CD4-positive, CD25-positive, alpha-beta regulatory T cell (primary cell): ENCODE measurements around the gene TTYH3. TPM values are rescaled to one million over a fixed set of nuclear protein-coding genes. Genes with fewer than 3 reads are reported as not detected.

Experiments
- ATAC-seq, 2 donors: fragments of 150-1000 bp; cut with Tn5 transposase; one replicate each; pipeline ENCODE4 v1.10.0; 2021; ENCODE audit warnings: low read depth in 2 of 2, moderate number of reproducible peaks in 2 of 2, moderate library complexity in 1 of 2
- DNase-seq, 3 donors: peaks; one replicate each; pipeline versions ENCODE4 v3.0.0 to v3.0.0-alpha.2; 2012 to 2022; ENCODE audit warnings: mixed read lengths in 1 of 3
- H3K27ac ChIP-seq: one replicate; pipeline ENCODE4 v1.7.0; 2013; ENCODE audit warnings: mild to moderate bottlenecking, low read length; ENCODE audit not compliant: insufficient read depth, poor library complexity, severe bottlenecking
- H3K27me3 ChIP-seq: one replicate; pipeline ENCODE4 v1.7.0; 2013; ENCODE audit warnings: low read length; ENCODE audit not compliant: control insufficient read depth, insufficient read depth
- H3K36me3 ChIP-seq: one replicate; pipeline ENCODE4 v1.7.0; 2013; ENCODE audit warnings: mild to moderate bottlenecking, low read length, moderate library complexity; ENCODE audit not compliant: control insufficient read depth, insufficient read depth
- H3K4me1 ChIP-seq: 2 replicates; pipeline ENCODE4 v1.7.0; 2013; ENCODE audit warnings: mild to moderate bottlenecking, low read length; ENCODE audit not compliant: insufficient read depth, control insufficient read depth, poor library complexity, severe bottlenecking
- H3K4me3 ChIP-seq: one replicate; pipeline ENCODE4 v1.7.0; 2013; ENCODE audit warnings: low read depth, mild to moderate bottlenecking, low read length, moderate library complexity
- H3K9me3 ChIP-seq, 2 experiments: 1 replicate in 1 of 2; 2 replicates in 1 of 2; pipeline ENCODE4 v1.7.0; 2013; ENCODE audit warnings: low read length in 2 of 2, mild to moderate bottlenecking in 1 of 2, moderate library complexity in 1 of 2; ENCODE audit not compliant: control insufficient read depth in 2 of 2
- H3K27ac Mint-ChIP-seq, 3 donors: one replicate each; pipeline ENCODE4 v1.8.0; 2020 to 2022; ENCODE audit warnings: mild to moderate bottlenecking in 3 of 3, mixed read lengths in 3 of 3, moderate library complexity in 2 of 3
- H3K27me3 Mint-ChIP-seq: one replicate; pipeline ENCODE4 v1.8.0; 2022; ENCODE audit warnings: mild to moderate bottlenecking, mixed read lengths
- H3K36me3 Mint-ChIP-seq: one replicate; pipeline ENCODE4 v1.8.0; 2020; ENCODE audit warnings: mixed read lengths
- H3K4me1 Mint-ChIP-seq, 4 donors: one replicate each; pipeline ENCODE4 v1.8.0; 2020 to 2022; ENCODE audit warnings: mixed read lengths in 4 of 4, mild to moderate bottlenecking in 1 of 4
- H3K4me3 Mint-ChIP-seq, 4 donors: one replicate each; pipeline ENCODE4 v1.8.0; 2020 to 2022; ENCODE audit warnings: mild to moderate bottlenecking in 4 of 4, mixed read lengths in 4 of 4, moderate library complexity in 3 of 4
- H3K9me3 Mint-ChIP-seq, 7 donors: one replicate each; pipeline ENCODE4 v1.8.0; 2020 to 2022; ENCODE audit warnings: mixed read lengths in 7 of 7, mild to moderate bottlenecking in 3 of 7, moderate library complexity in 2 of 7
- polyA plus RNA-seq, 4 donors: library from polyadenylated mRNA; unstranded; fragments of 300-500 nt; fragmentation: Illumina TruSeq; gene quantifications; one replicate each; pipeline ENCODE4 v1.2.3, GENCODE V29; 2021
- total RNA-seq: library from RNA; stranded (reverse); gene quantifications from one replicate; pipeline ENCODE4 v1.2.3, GENCODE V29; 2022

Gene TTYH3
- total and polyA plus RNA-seq, 5 donors from 2014 or later = 0.56 to 20.0 (median 1.4) TPM

GRCh38 chr7:2624293-2624886, 7.4 kb upstream of the TTYH3 start:
- no peaks in the 10 kb centered on the region for H3K4me1 ChIP-seq
- no peaks in the 10 kb centered on the region for H3K9me3 ChIP-seq
- peaks cover 5% of the 10 kb centered on the region for H3K27me3 Mint-ChIP-seq
- no peak overlapping the region for H3K4me3 ChIP-seq
- H3K27ac Mint-ChIP-seq = no peak overlapping the region
- H3K4me1 Mint-ChIP-seq = no peaks in the 10 kb centered on the region
- ATAC-seq (no peak), DNase-seq (no peak)
- H3K27ac ChIP-seq = no peak overlapping the region
- H3K36me3 Mint-ChIP-seq = no peaks in the 10 kb centered on the region
- H3K36me3 ChIP-seq = no peaks in the 10 kb centered on the region
- H3K27me3 ChIP-seq = no peaks in the 10 kb centered on the region
- no peak overlapping the region for H3K4me3 Mint-ChIP-seq
- H3K9me3 Mint-ChIP-seq = peaks cover 0 to 1% (median 0%) of the 10 kb centered on the region in 7 donors

GRCh38 chr7:2626498-2627117, 5.2 kb upstream of the TTYH3 start:
- no peaks in the 10 kb centered on the region for H3K36me3 ChIP-seq
- H3K4me1 Mint-ChIP-seq = peaks cover 0 to 7% (median 4%) of the 10 kb centered on the region in 4 donors
- H3K27ac ChIP-seq = no peak overlapping the region
- H3K27me3 Mint-ChIP-seq = peaks cover 5% of the 10 kb centered on the region
- H3K36me3 Mint-ChIP-seq = no peaks in the 10 kb centered on the region
- H3K9me3 ChIP-seq = no peaks in the 10 kb centered on the region
- no peaks in the 10 kb centered on the region for H3K27me3 ChIP-seq
- H3K4me3 Mint-ChIP-seq = peak overlapping the region in 1 of 4 donors; percentile 43
- H3K27ac Mint-ChIP-seq = no peak overlapping the region
- ATAC-seq (no peak), DNase-seq (no peak)
- no peak overlapping the region for H3K4me3 ChIP-seq
- peaks cover 5% of the 10 kb centered on the region for H3K4me1 ChIP-seq
- H3K9me3 Mint-ChIP-seq = no peaks in the 10 kb centered on the region

- ATAC-seq (no peak), DNase-seq (no peak)
- Histone ChIP-seq H3K9me3 (no peaks in the 10 kb centered on the region), H3K4me3 (no peak overlapping the region), H3K27me3 (no peaks in the 10 kb centered on the region), H3K4me1 (peaks cover 10% of the 10 kb centered on the region), H3K36me3 (no peaks in the 10 kb centered on the region), H3K27ac (no peak overlapping the region)
- Mint-ChIP-seq H3K9me3 (no peaks in the 10 kb centered on the region), H3K4me3 (no peak overlapping the region), H3K4me1 (peaks cover 0 to 8% (median 4%) of the 10 kb centered on the region in 4 donors), H3K36me3 (no peaks in the 10 kb centered on the region), H3K27me3 (peaks cover 5% of the 10 kb centered on the region), H3K27ac (no peak overlapping the region)
These were observed 4.3 kb upstream of the TTYH3 start for GRCh38 chr7:2627258-2628129.

GRCh38 chr7:2628130-2628482, 3.7 kb upstream of the TTYH3 start:
- H3K4me3 ChIP-seq = no peak overlapping the region
- Mint-ChIP-seq H3K36me3 (no peaks in the 10 kb centered on the region), H3K4me3 (no peak overlapping the region), H3K9me3 (no peaks in the 10 kb centered on the region), H3K27ac (no peak overlapping the region), H3K4me1 (peaks cover 0 to 11% (median 4%) of the 10 kb centered on the region in 4 donors), H3K27me3 (peaks cover 5% of the 10 kb centered on the region)
- no peak overlapping the region for H3K27ac ChIP-seq
- no peaks in the 10 kb centered on the region for H3K36me3 ChIP-seq
- peaks cover 17% of the 10 kb centered on the region for H3K4me1 ChIP-seq
- no peak for ATAC-seq
- no peaks in the 10 kb centered on the region for H3K27me3 ChIP-seq
- no peak for DNase-seq
- H3K9me3 ChIP-seq = no peaks in the 10 kb centered on the region

GRCh38 chr7:2628891-2629290, 2.9 kb upstream of the TTYH3 start:
- no peak overlapping the region for H3K27ac ChIP-seq
- Mint-ChIP-seq H3K4me3 (no peak overlapping the region), H3K27me3 (peaks cover 5% of the 10 kb centered on the region), H3K4me1 (peaks cover 0 to 19% (median 7%) of the 10 kb centered on the region in 4 donors), H3K36me3 (no peaks in the 10 kb centered on the region), H3K27ac (no peak overlapping the region), H3K9me3 (no peaks in the 10 kb centered on the region)
- no peaks in the 10 kb centered on the region for H3K36me3 ChIP-seq
- H3K27me3 ChIP-seq = no peaks in the 10 kb centered on the region
- DNase-seq (no peak), ATAC-seq (no peak)
- peaks cover 24% of the 10 kb centered on the region for H3K4me1 ChIP-seq
- no peak overlapping the region for H3K4me3 ChIP-seq
- no peaks in the 10 kb centered on the region for H3K9me3 ChIP-seq

- Histone ChIP-seq H3K36me3 (no peaks in the 10 kb centered on the region), H3K27me3 (no peaks in the 10 kb centered on the region), H3K4me3 (no peak overlapping the region), H3K27ac (no peak overlapping the region), H3K4me1 (peaks cover 27% of the 10 kb centered on the region), H3K9me3 (no peaks in the 10 kb centered on the region)
- H3K36me3 Mint-ChIP-seq = no peaks in the 10 kb centered on the region
- ATAC-seq (no peak), DNase-seq (no peak)
- H3K27ac Mint-ChIP-seq = peak overlapping the region in 1 of 3 donors; percentile 52
- H3K9me3 Mint-ChIP-seq = no peaks in the 10 kb centered on the region
- peaks cover 5% of the 10 kb centered on the region for H3K27me3 Mint-ChIP-seq
- H3K4me1 Mint-ChIP-seq = peaks cover 0 to 24% (median 7%) of the 10 kb centered on the region in 4 donors
- H3K4me3 Mint-ChIP-seq = no peak overlapping the region
These were observed 1.8 kb upstream of the TTYH3 start for GRCh38 chr7:2629746-2630681.
